Sigmoid colon (tissue), 7 donors: ENCODE data around the gene KCNJ9. TPM values are rescaled to one million over a fixed set of nuclear protein-coding genes. Genes with fewer than 3 reads are reported as not detected.

Source experiments
- DNase-seq: peaks from one replicate; pipeline ENCODE4 v3.0.0-alpha.2; 2019
- H3K27ac ChIP-seq, 4 donors: fragments of 200-600 bp; sonication (generic); one replicate each; pipeline ENCODE4 v1.5.1; 2016 to 2019; ENCODE audit warnings: mild to moderate bottlenecking in 1 of 4
- H3K27me3 ChIP-seq, 3 donors: fragments of 200-600 bp; sonication (generic); one replicate each; pipeline ENCODE4 v1.5.1; 2019; ENCODE audit warnings: mild to moderate bottlenecking in 1 of 3
- H3K36me3 ChIP-seq, 4 donors: fragments of 200-600 bp; sonication (generic); one replicate each; pipeline ENCODE4 v1.5.1; 2016 to 2019
- H3K4me1 ChIP-seq, 4 donors: fragments of 200-600 bp; sonication (generic); one replicate each; pipeline ENCODE4 v1.5.1; 2017 to 2019
- H3K4me3 ChIP-seq, 4 donors: fragments of 200-600 bp; sonication (generic); one replicate each; pipeline ENCODE4 v1.5.1; 2017 to 2019; ENCODE audit warnings: mild to moderate bottlenecking in 2 of 4, moderate library complexity in 1 of 4
- H3K9me3 ChIP-seq, 4 donors: fragments of 200-600 bp in 3 of 4; sonication (generic) in 3 of 4; one replicate each; pipeline versions ENCODE4 v1.5.1 to v1.6.1; 2013 to 2019
- EP300 ChIP-seq, 4 donors: sonication (generic); formaldehyde crosslinking; IDR thresholded peaks; one replicate each; pipeline ENCODE4 v1.6.1; 2017; ENCODE audit warnings: antibody characterized with exemption in 4 of 4
- POLR2A ChIP-seq, 2 donors: fragments of 450-650 bp; IDR thresholded peaks; one replicate each; pipeline ENCODE4 v1.6.1; 2016; ENCODE audit warnings: antibody characterized with exemption in 2 of 2, mild to moderate bottlenecking in 2 of 2, moderate library complexity in 2 of 2
- POLR2AphosphoS5 ChIP-seq, 4 donors: sonication (generic); formaldehyde crosslinking; IDR thresholded peaks; one replicate each; pipeline ENCODE4 v1.6.1; 2017; ENCODE audit warnings: antibody characterized with exemption in 4 of 4
- WGBS, 2 donors: extraction: QIAGEN DNeasy Blood & Tissue Kit; methylation state at CpG; one replicate each; pipeline ENCODE4 v1.1.7; 2013; 5-methylcytosine and 5-hydroxymethylcytosine counted together
- intact Hi-C: fragments of 100-400 bp; cut with DNase I; formaldehyde crosslinking; loops from one replicate; pipeline ENCODE4 v1.15.1; 2023
- polyA plus RNA-seq, 3 donors: library from polyadenylated mRNA; stranded (reverse); fragments of 200-250 nt; gene quantifications; one replicate each; pipeline ENCODE4 v1.2.3, GENCODE V29; 2013
- total RNA-seq, 4 donors: library from RNA; depleted of rRNA; stranded (reverse); fragments of >200 nt; gene quantifications; one replicate each; pipeline ENCODE4 v1.1.0, GENCODE V29; 2016
- TF ChIP-seq, protein P1 (sequence below), 4 experiments: fragments of 450-650 bp in 3 of 4; fragments of 200-600 bp in 1 of 4; IDR thresholded peaks; one replicate each; pipeline ENCODE4 v1.5.1; 2016 to 2019; ENCODE audit warnings: antibody characterized with exemption in 4 of 4, mild to moderate bottlenecking in 3 of 4, moderate library complexity in 2 of 4
- donor health status: healthy with polysubstance abuse.
- donor health status: Bipolar disorder and iron deficiency.
- donor health status: healthy.

KCNJ9 gene
- total and polyA plus RNA-seq, 7 donors = under 0.01 to 0.36 (median 0.27) TPM; not detected in 2

DNA sequence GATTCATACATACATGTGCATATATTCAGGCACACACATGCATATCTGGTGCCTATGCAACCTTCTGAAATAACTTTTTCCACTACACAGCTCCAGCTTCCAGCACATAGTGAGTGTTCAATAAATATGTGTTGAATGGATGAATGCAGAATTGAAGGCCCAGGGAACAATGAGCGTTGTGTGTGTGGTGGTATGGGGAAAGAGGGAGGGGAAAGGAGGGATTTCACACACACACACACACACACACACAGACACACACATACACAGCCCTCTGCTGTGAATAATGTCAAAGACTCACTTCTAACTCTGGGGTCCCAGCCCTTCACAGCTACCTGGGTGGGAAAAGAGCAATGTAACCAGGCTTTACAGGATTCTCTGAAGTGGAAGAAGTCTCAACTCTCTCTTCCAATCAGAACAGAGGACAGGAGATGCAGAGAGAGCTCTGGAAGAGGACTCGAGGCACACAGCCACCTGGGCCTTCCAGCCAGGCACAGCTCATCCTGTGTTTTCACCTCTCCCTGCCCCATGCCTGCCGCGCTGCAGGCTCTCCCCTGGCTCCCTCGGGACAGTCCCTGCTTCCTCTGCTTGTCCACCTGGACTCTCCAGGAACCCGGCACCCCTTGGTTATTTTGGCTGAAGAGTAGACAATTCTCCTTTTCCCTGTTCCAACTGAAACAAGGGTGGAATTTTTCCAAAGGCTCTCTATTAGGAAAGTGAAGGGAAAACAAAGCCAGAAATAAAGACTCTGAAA is 22.5 kb downstream of the KCNJ9 start:
- intact Hi-C loops = loop anchor here (5.0 to 10.0 kb wide), 2 partner anchors 271 to 293 kb away; no protein-coding TSS in a partner anchor
- peak overlapping the region; percentile 63 to 98 (median 92) for H3K27ac ChIP-seq
- peaks cover 0 to 48% (median 42%) of the 10 kb centered on the region in 4 donors for H3K4me1 ChIP-seq
- no peaks in the 10 kb centered on the region for H3K9me3 ChIP-seq
- DNase-seq = no peak
- no peaks in the 10 kb centered on the region for H3K36me3 ChIP-seq
- TF ChIP-seq POLR2AphosphoS5 (IDR thresholded peaks at IDR 0.05) (no peak), POLR2A (IDR thresholded peaks at IDR 0.05) (no peak), EP300 (IDR thresholded peaks at IDR 0.05) (no peak)
- TF ChIP-seq, protein P1, sequence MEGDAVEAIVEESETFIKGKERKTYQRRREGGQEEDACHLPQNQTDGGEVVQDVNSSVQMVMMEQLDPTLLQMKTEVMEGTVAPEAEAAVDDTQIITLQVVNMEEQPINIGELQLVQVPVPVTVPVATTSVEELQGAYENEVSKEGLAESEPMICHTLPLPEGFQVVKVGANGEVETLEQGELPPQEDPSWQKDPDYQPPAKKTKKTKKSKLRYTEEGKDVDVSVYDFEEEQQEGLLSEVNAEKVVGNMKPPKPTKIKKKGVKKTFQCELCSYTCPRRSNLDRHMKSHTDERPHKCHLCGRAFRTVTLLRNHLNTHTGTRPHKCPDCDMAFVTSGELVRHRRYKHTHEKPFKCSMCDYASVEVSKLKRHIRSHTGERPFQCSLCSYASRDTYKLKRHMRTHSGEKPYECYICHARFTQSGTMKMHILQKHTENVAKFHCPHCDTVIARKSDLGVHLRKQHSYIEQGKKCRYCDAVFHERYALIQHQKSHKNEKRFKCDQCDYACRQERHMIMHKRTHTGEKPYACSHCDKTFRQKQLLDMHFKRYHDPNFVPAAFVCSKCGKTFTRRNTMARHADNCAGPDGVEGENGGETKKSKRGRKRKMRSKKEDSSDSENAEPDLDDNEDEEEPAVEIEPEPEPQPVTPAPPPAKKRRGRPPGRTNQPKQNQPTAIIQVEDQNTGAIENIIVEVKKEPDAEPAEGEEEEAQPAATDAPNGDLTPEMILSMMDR (IDR thresholded peaks at IDR 0.05) = no peak
- H3K27me3 ChIP-seq = no peaks in the 10 kb centered on the region
- H3K4me3 ChIP-seq = no peak overlapping the region
- 76 to 79% methylated on average over 6 of the region's 6 CpGs for WGBS, 2 donors

DNA sequence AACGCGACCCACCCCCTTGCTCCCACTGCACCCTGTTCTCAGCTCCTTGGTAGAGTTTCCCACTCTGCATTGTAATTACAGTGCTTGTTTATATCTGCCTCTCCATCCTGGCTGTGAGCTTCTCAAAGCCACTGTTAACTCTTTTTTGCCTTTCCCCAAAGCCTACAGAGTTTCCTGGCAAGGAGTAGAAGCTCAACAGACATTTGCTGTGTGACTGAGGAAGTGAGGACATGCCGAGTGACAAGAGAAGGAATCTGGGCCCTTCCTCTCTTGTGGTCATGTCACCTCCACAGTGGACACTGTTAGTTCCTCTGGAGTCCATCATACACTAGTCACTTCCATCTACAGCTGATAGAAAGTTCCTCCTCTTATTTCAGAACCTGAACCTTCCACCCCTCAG is 23.1 kb downstream of the KCNJ9 start:
- Histone ChIP-seq H3K4me1 (peaks cover 0 to 49% (median 38%) of the 10 kb centered on the region in 4 donors), H3K27me3 (no peaks in the 10 kb centered on the region), H3K4me3 (no peak overlapping the region), H3K36me3 (no peaks in the 10 kb centered on the region), H3K27ac (peak overlapping the region; percentile 63 to 98 (median 92)), H3K9me3 (no peaks in the 10 kb centered on the region)
- TF ChIP-seq POLR2A (IDR thresholded peaks at IDR 0.05) (no peak), POLR2AphosphoS5 (IDR thresholded peaks at IDR 0.05) (no peak), EP300 (IDR thresholded peaks at IDR 0.05) (no peak)
- TF ChIP-seq, protein P1 (IDR thresholded peaks at IDR 0.05) = no peak
- intact Hi-C loops = loop anchor here (5.0 to 10.0 kb wide), 2 partner anchors 270 to 293 kb away; no protein-coding TSS in a partner anchor
- no peak for DNase-seq
- WGBS, 2 donors = 63 to 80% methylated on average over 3 of the region's 3 CpGs

DNA sequence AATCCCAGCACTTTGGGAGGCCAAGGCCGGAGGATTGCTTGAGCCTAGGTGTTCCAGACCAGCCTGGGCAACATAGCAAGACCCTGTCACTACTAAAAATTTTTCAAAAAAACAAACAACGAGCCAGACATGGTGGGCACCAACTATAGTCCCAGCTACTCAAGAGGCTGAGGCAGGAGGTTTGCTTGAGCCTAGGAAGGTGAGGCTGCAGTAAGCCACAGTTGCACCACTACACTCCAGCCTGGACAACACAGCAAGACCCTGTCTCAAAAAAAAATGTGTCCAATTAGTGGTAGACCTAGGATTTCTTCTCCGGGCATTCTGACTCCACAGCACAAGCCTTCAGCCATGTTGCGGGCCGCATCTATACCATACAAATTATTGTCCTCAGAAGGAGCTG is 23.8 kb downstream of the KCNJ9 start:
- H3K4me1 ChIP-seq = peaks cover 0 to 50% (median 39%) of the 10 kb centered on the region in 4 donors
- intact Hi-C loops = loop anchor here (10.0 kb wide), 1 partner anchor 270 kb away; no protein-coding TSS in a partner anchor
- H3K4me3 ChIP-seq = no peak overlapping the region
- no peaks in the 10 kb centered on the region for H3K27me3 ChIP-seq
- H3K27ac ChIP-seq = peak overlapping the region in 2 of 4 donors; percentile 91 to 94
- no peaks in the 10 kb centered on the region for H3K9me3 ChIP-seq
- WGBS, 2 donors = 94 to 95% methylated on average over 5 of the region's 5 CpGs
- TF ChIP-seq EP300 (IDR thresholded peaks at IDR 0.05) = no peak
- no peaks in the 10 kb centered on the region for H3K36me3 ChIP-seq
- no peak for DNase-seq

DNA sequence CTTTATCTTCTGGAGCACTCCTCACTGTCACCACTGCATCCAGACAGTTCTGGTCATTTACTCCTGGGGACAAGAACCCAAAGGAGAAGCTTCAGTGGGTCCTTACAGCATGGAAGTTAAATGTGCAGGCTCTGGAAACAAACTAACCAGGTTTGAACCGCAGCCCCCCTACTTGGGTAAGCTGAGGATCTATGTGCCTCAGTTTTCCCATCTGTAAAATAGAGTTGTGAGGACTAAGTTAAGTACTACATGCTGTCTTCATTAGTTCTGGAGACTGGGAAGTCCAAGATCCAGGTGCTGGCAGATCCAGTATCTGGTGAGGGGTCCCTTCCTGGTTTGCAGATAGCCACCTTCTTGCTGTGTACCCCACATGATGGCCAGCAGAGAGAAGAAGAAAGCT is 26.2 kb downstream of the KCNJ9 start:
- DNase-seq = no peak
- Histone ChIP-seq H3K36me3 (no peaks in the 10 kb centered on the region), H3K27ac (no peak overlapping the region), H3K9me3 (no peaks in the 10 kb centered on the region), H3K4me1 (peaks cover 0 to 34% (median 25%) of the 10 kb centered on the region in 4 donors), H3K4me3 (no peak overlapping the region), H3K27me3 (no peaks in the 10 kb centered on the region)
- intact Hi-C loops = loop anchor here (10.0 kb wide), 1 partner anchor 267 kb away; no protein-coding TSS in a partner anchor
- 91 to 96% methylated on average over 1 of the region's 1 CpG for WGBS, 2 donors
- TF ChIP-seq POLR2A (IDR thresholded peaks at IDR 0.05) (no peak), POLR2AphosphoS5 (IDR thresholded peaks at IDR 0.05) (no peak), EP300 (IDR thresholded peaks at IDR 0.05) (no peak)
- TF ChIP-seq, protein P1 (IDR thresholded peaks at IDR 0.05) = no peak

DNA sequence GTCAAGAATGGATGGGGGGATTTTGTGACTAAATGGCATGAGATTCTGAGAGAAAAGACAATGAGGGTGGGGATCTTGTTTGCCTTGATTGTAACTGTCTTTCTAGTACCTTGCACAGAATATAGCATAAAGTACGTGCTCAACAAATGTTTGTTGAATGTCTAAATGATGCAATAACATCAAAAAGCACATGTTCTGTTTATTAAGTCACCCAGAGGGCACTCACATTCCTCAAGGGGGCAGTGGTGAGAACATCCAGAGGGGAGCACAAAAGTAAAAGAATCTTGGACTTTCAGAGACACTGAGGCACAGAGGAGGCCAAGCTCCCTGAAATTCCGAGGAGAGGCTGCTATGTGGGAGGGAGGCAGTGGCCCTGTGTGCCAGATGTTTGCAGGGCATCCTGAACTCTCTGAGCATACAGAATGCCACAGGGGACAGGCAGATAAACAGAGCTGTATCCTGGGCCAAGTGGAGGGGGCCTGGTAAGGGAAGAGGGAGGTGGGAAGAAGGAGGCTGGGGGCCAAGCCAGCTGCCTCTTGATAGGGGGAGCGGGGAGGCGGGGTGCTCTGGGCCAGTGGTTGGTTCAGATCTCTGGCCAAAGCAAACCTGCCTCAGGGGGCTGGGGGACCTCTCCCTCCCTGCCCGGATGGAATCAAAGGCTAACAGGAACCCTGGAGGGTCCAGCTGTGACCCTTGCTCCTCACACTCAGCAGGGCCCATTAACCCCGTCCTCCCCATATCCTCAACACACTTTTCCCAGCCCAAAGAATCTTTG is 27.7 kb downstream of the KCNJ9 start:
- no peaks in the 10 kb centered on the region for H3K36me3 ChIP-seq
- H3K27me3 ChIP-seq = no peaks in the 10 kb centered on the region
- peaks cover 0 to 28% (median 11%) of the 10 kb centered on the region in 4 donors for H3K4me1 ChIP-seq
- no peak overlapping the region for H3K4me3 ChIP-seq
- H3K9me3 ChIP-seq = no peaks in the 10 kb centered on the region
- intact Hi-C loops = loop anchor here (10.0 kb wide), 1 partner anchor 266 kb away; no protein-coding TSS in a partner anchor
- DNase-seq = no peak
- TF ChIP-seq POLR2A (IDR thresholded peaks at IDR 0.05) = no peak
- TF ChIP-seq POLR2AphosphoS5 (IDR thresholded peaks at IDR 0.05) = no peak
- TF ChIP-seq, protein P1 (IDR thresholded peaks at IDR 0.05) = peak in 2 of 4 experiments; percentile 15 to 36
- no peak for TF ChIP-seq EP300 (IDR thresholded peaks at IDR 0.05)
- WGBS, 2 donors = 48 to 55% methylated on average over 6 of the region's 6 CpGs
- H3K27ac ChIP-seq = no peak overlapping the region
